Retinal pigment epithelial cell (primary cell): ENCODE data around the gene IFT52.
A peak's percentile ranks its signal among the peaks of the same experiment; 100 is the strongest.

Source experiments
- DNase-seq: peaks from one replicate; pipeline ENCODE4 v3.0.0-alpha.2; 2010; ENCODE audit warnings: low read depth
- H3K4me3 ChIP-seq: 2 replicates; pipeline ENCODE4 v1.5.1; 2011; ENCODE audit warnings: mild to moderate bottlenecking, low read length, control low read depth, moderate library complexity
- CTCF ChIP-seq: conservative IDR thresholded peaks from 2 replicates; pipeline ENCODE4 v1.5.1; 2011; ENCODE audit warnings: low read depth, low read length, control low read depth, inconsistent platforms

Gene IFT52

GRCh38 chr20:43560974-43561373, 29.8 kb upstream of the IFT52 start:
- DNase-seq: no peak
- TF ChIP-seq CTCF: no peak
- H3K4me3 ChIP-seq: no peak overlapping the region

- no peak overlapping the region for H3K4me3 ChIP-seq
- no peak for DNase-seq
- peak; percentile 19 for TF ChIP-seq CTCF
Measured at GRCh38 chr20:43563429-43563828, 27.3 kb upstream of the IFT52 start.

GRCh38 chr20:43563991-43564390, 26.7 kb upstream of the IFT52 start:
- TF ChIP-seq CTCF: no peak
- DNase-seq: no peak
- H3K4me3 ChIP-seq: no peak overlapping the region

- no peak for TF ChIP-seq CTCF
- no peak for DNase-seq
- H3K4me3 ChIP-seq: no peak overlapping the region
Measured at GRCh38 chr20:43564455-43564854, 26.3 kb upstream of the IFT52 start.

- no peak for DNase-seq
- H3K4me3 ChIP-seq: no peak overlapping the region
- no peak for TF ChIP-seq CTCF
Measured at GRCh38 chr20:43564993-43565757, 25.6 kb upstream of the IFT52 start.

GRCh38 chr20:43565758-43566104, 25.0 kb upstream of the IFT52 start:
- TF ChIP-seq CTCF: no peak
- H3K4me3 ChIP-seq: no peak overlapping the region
- DNase-seq: no peak

GRCh38 chr20:43567477-43567876, 23.3 kb upstream of the IFT52 start:
- DNase-seq: no peak
- no peak overlapping the region for H3K4me3 ChIP-seq
- no peak for TF ChIP-seq CTCF
